ENCODE results near the gene MRPL12. TPM values are rescaled to one million over a fixed set of nuclear protein-coding genes. Genes with fewer than 3 reads are reported as not detected.
A peak's percentile ranks its signal among the peaks of the same experiment; 100 is the strongest.

Gene MRPL12
- total and polyA plus RNA-seq, 2 of the 13 experiments (the other 11 are each of a cell fraction or from before 2014, with no cell fraction given): 39.1 to 94.1 TPM

GRCh38 chr17:81666092-81666341 is 37.1 kb upstream of the MRPL12 start:
- intact Hi-C loops (cut with micrococcal nuclease; ENCODE audit: unreplicated experiment): loop anchor here (2.0 to 5.0 kb wide), 2 partner anchors 29 to 36 kb away; partner anchors contain the start of genes MRPL12, NPLOC4 and TSPAN10
- Histone ChIP-seq H3K9me3 (ENCODE audit: low read length) (no peaks in the 10 kb centered on the region), H3K9ac (ENCODE audit: insufficient read depth, low read depth, low read length) (peak overlapping the region; percentile 92), H3K79me2 (ENCODE audit: insufficient read depth, low read length) (peaks cover 30% of the 10 kb centered on the region), H2AFZ (ENCODE audit: low read length) (no peak overlapping the region), H3K27ac (ENCODE audit: extremely low read length, insufficient read depth, low read length) (peak overlapping the region; percentile 81), H3K4me2 (ENCODE audit: low read depth, low read length) (peak overlapping the region; percentile 92), H3K4me3 (replicated peaks in 1 of 3; ENCODE audit: insufficient read depth in 1 of 3, low read depth in 2 of 3, low read length in 3 of 3) (peak overlapping the region; percentile 86 to 98 (median 96)), H3K4me1 (ENCODE audit: insufficient read depth, low read length) (peaks cover 27% of the 10 kb centered on the region), H3K36me3 (replicated peaks in 1 of 2; ENCODE audit: control insufficient read depth in 1 of 2, insufficient read depth in 2 of 2, low read length in 2 of 2) (peaks cover 9 to 23% of the 10 kb centered on the region in 2 experiments), H3K27me3 (ENCODE audit: control insufficient read depth in 1 of 2, insufficient read depth in 2 of 2, low read length in 2 of 2) (no peaks in the 10 kb centered on the region; a peak in 1 of 5 replicates), H4K20me1 (ENCODE audit: insufficient read depth, low read length) (no peaks in the 10 kb centered on the region)
- WGBS (ENCODE audit: low lambda C conversion rate): 0% methylated on average over 13 of the region's 16 CpGs
- FAIRE-seq (no peak), ATAC-seq (peak; percentile 51; the same call in 2 of the 3 replicates), DNase-seq (ENCODE audit: low spot score) (peak; percentile 36)
- in situ Hi-C loops (cut with HindIII; ENCODE audit: extremely low pct_ligation_motif_present, low pct_unique_long_range_greater_than_20kb): no loop called here
- CTCF ChIA-PET (ENCODE audit: low intra/inter-chr PET ratio, low total read pairs): no interaction called here
- POLR2A ChIA-PET: interaction anchor here (0.9 to 6.3 kb wide), 19 partner anchors 9 to 443 kb away, joined by 3 to 68 read pairs (median 7); partner anchors contain the start of genes ARL16, CEP131, FAAP100 and HGS
- BruUV-seq (replicated peaks): TSS peak; percentile 87
- TF ChIP-seq GZF1 (CRISPR knock-in tag; IDR thresholded peaks at IDR 0.05): 0 out of 2 replicates have a peak, but pooled peaks have one; percentile 14
- TF ChIP-seq ZNF501 (CRISPR knock-in tag; IDR thresholded peaks at IDR 0.05): peak; percentile 46
- TF ChIP-seq ZNF124 (CRISPR knock-in tag; IDR thresholded peaks at IDR 0.05): no peak
- peak; percentile 88 for TF ChIP-seq ZNF296 (CRISPR knock-in tag; conservative IDR thresholded peaks at IDR 0.05)
- no peak for TF ChIP-seq NR0B2 (CRISPR knock-in tag; IDR thresholded peaks at IDR 0.05)
- TF ChIP-seq SSRP1 (CRISPR knock-in tag; IDR thresholded peaks at IDR 0.05): peak; percentile 59; the same call in 1 of the 2 replicates
- TF ChIP-seq FOXA1 (IDR thresholded peaks at IDR 0.05): no peak
- TF ChIP-seq FOXA1 (CRISPR knock-in tag; IDR thresholded peaks at IDR 0.05): no peak
- no peak for TF ChIP-seq ZNF629 (CRISPR knock-in tag; conservative IDR thresholded peaks at IDR 0.05)
- 0 out of 2 replicates have a peak, but pooled peaks have one; percentile 31 for TF ChIP-seq ZBTB39 (CRISPR knock-in tag; IDR thresholded peaks at IDR 0.05)
- TF ChIP-seq ZNF580 (CRISPR knock-in tag; IDR thresholded peaks at IDR 0.05; ENCODE audit: borderline replicate concordance, low read depth): peak; percentile 9; the same call in 1 of the 2 replicates
- no peak for TF ChIP-seq ZNF207 (IDR thresholded peaks at IDR 0.05; ENCODE audit: borderline replicate concordance)
- TF ChIP-seq YY1 (IDR thresholded peaks at IDR 0.05; ENCODE audit: insufficient read depth, insufficient replicate concordance, low read depth, low read length): no peak
- TF ChIP-seq SMAD3 (CRISPR knock-in tag; IDR thresholded peaks at IDR 0.05): no peak
- TF ChIP-seq ZBTB43 (CRISPR knock-in tag; conservative IDR thresholded peaks at IDR 0.05): no peak
- TF ChIP-seq ZNF430 (CRISPR knock-in tag; IDR thresholded peaks at IDR 0.05): no peak; the same call in none of the 2 replicates
- 0 out of 2 replicates have a peak, but pooled peaks have one; percentile 75 for TF ChIP-seq ZNF615 (CRISPR knock-in tag; IDR thresholded peaks at IDR 0.05; ENCODE audit: borderline replicate concordance)
- TF ChIP-seq NFE2L1 (CRISPR knock-in tag; IDR thresholded peaks at IDR 0.05; ENCODE audit: borderline replicate concordance): peak; percentile 24; the same call in 1 of the 2 replicates
- TF ChIP-seq ZMAT3 (CRISPR knock-in tag; conservative IDR thresholded peaks at IDR 0.05): peak; percentile 84; the same call in 1 of the 2 replicates
- no peak for TF ChIP-seq ZNF101 (CRISPR knock-in tag; IDR thresholded peaks at IDR 0.05; ENCODE audit: borderline replicate concordance, low read depth)
- TF ChIP-seq SNAPC5 (CRISPR knock-in tag; IDR thresholded peaks at IDR 0.05; ENCODE audit: borderline replicate concordance): no peak
- TF ChIP-seq NR3C1 (CRISPR knock-in tag; IDR thresholded peaks at IDR 0.05): no peak
- TF ChIP-seq WIZ (CRISPR knock-in tag; IDR thresholded peaks at IDR 0.05): peak; percentile 70; the same call in 1 of the 2 replicates

All from HepG2 (cell line).